Skin epidermis (tissue), 12 donors: ENCODE measurements around the gene CATSPERD.
"Not testable (repeated sequence)": the region's sequence is repeated elsewhere in the genome, so short reads cannot be mapped to it uniquely, and the experiment has no call there.

Experiments used
- H3K27ac ChIP-seq, 21 experiments: fragments of 200-600 bp; sonication (generic) in 11 of 21; one replicate each; pipeline ENCODE4 v1.5.0; 2020; ENCODE audit warnings: mild to moderate bottlenecking in 3 of 21, inconsistent platforms in 2 of 21, moderate library complexity in 2 of 21
- H3K4me3 ChIP-seq, 7 experiments: fragments of 200-600 bp; sonication (generic) in 2 of 7; one replicate each; pipeline ENCODE4 v1.5.0; 2020; ENCODE audit warnings: inconsistent platforms in 2 of 7, mild to moderate bottlenecking in 2 of 7, moderate library complexity in 1 of 7

CATSPERD gene

DNA sequence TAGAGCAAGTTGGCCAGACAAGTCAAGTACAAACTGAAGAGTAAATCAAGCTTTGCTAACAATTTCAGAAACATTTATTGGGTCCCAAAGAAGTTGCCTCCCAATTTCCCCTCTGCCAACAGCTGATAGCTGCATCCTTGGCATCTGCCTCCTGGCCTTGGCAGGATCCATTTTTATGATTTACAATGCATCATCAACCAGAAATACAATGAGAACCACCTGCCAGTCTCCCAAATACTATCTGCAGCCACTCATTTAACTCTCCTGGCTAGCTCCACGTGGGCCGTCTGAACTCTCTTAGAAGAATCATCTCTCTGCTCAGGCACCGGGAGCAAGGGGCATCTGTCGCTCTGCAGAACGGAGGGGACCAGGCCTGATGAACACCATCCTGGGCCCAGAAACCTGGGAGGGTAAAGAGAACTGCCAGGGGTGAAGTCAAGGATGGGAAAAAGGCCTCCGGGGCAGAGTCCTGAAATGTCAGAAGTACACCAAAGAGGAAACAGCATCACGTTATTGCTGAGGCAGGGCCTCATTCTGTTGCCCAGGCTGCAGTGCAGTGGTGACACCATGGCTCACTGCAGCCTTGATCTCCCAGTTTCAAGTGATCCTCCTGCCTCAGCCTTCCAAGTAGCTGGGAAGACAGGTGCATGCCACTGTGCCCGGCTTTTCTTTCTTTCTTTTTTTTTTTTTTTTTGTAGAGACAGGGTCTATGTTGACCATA, 3.1 kb upstream of the CATSPERD start:
- Histone ChIP-seq H3K27ac (peak overlapping the region in 1 of 21 experiments; percentile 2), H3K4me3 (no peak overlapping the region)

DNA sequence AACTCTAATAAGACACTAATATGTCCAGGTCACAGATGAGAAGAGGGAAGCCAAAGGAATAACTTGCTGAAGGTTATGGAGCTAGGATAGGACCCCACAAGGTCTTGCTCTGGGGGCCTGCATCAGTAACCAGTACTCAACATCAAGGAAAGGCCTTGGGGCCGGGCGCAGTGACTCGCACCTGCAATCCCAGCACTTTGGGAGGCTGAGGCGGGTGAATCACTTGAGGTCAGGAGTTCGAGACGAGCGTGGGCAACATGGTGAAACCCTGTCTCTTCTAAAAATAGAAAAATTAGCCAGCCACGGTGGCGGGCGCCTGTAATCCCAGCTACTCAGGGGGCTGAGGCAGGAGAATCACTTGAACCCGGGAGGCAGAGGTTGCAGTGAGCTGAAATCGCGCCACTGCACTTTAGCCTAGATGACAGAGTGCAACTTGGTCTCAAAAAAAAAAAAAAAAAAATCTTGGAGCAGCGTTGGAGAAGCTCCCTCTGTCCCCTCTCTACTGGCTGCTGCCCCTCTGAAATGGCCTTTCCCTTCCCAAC, 2.3 kb upstream of the CATSPERD start:
- Histone ChIP-seq H3K4me3 (peak overlapping the region in 1 of 7 experiments; percentile 92), H3K27ac (peak overlapping the region in 4 of 21 experiments; percentile 2 to 39 (median 16))

DNA sequence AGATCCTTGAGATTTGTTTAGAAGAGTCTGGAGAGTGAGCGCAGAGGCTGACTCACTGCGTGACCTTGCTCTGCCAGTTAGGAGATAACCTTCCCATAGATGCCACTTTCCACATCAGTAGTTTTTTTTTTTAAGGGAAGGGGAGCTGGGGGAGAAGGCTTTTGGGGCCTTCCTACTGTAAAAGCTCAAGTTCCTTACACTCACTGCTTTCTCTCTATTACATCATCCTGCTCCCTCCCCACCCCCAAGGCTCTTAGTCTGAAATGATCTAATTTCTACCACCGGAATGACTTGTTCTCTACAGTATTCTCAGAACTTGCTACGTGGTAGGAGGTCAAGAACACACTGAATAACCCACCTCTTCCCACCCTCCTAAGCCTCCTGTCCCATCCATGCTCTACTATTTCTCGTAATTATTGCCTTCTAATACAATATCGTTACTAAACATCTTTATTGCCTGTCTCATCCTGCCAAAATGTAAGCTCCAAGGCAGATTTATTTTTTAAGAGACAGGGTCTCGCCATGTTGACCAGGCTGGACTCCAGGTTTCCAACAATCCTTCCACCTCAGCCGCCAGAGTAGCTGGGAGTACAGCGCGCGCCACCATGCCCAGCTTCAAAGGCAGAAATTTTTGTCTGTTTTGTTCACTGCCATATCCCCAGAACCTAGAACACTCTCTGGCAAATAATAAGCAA, 1.7 kb upstream of the CATSPERD start:
- Histone ChIP-seq H3K27ac (peak overlapping the region in 17 of 21 experiments; percentile 11 to 100 (median 94)), H3K4me3 (peak overlapping the region; percentile 84 to 100 (median 92))

DNA sequence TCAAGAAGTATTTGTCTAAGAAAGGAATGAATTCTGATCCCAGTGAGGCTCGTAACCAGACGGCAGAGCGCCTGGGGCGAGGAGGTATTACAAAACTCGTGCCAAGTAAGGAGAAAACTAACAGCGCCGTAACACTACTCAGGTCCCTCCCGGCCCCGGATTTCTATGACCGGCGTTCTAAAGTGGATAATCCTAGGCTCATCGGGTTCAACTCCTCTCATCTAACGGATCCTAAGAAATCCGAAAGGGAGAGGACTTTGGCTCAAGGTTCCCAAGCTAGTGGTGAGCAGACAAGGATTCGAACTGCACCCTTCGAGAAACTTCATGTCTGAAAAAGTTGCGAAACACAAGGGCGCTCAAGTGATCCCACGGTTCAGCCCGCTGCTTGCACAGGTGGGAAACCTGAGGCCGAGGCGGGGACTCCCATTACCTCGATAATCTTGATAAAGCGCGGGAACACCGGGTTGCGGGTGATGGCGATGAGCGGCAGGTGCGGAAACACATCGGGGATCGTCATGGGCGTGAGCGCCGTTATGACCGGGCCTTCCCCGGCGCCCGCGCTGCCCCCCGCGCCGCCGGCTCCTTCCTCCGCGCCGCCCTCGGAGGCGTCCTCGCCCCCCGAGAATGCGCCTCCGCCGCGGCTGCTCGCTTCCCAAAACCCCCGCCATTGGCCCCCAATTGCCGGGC, 1.0 kb upstream of the CATSPERD start:
- Histone ChIP-seq H3K4me3 (peak overlapping the region; percentile 84 to 100 (median 92)), H3K27ac (peak overlapping the region; percentile 77 to 100 (median 94))

DNA sequence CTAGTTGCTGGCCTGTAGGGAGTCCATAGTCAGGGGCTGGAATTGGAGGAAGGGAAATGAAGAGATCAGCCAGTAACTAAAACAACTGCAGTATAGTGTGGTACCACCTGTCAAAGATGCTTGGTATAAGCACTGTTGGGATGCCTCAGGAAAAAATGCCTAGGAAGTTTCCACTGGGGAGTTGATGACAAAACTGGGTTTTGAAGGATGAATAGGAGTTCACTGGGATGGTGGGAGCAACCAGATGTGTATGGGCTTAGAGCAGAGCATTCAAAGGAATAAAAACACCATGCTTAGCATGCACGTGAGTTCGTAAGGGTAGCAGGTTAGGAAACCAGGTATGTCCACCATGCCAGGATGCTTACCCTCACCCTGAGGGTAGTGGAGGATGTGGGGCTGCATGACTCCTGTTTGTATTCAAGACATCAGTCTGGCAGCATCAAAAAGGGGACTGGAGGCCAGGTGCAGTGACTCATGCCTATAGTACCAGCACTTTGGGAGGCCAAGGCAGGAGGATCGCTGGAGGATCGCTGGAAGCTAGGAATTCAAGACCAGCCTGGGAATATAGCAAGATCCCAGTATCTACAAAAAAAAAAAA, 7.1 kb downstream of the CATSPERD start:
- H3K27ac ChIP-seq = no peak overlapping the region

DNA sequence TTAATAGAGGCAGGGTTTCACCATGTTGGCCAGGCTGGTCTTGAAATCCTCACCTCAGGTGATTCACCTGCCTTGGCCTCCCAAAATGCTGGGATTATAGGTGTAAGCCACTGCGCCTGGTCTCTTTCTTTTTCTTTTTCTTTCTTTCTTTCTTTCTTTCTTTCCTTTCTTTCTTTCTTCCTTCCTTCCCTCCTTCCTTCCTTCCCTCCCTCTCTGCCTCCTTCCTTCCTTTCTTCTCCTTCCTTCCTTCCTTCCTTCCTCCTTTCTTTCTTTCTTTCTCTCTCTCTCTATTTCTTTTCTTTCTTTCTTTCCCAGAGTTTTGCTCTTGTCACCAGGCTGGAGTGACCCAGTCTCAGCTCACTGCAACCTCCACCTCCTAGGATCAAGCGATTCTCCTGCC, 12.7 kb downstream of the CATSPERD start:
- H3K27ac ChIP-seq, H3K4me3 ChIP-seq: not testable (repeated sequence)

More for the DNA sequence above, 7.1 kb downstream of the CATSPERD start:
- H3K4me3 ChIP-seq = no peak overlapping the region

DNA sequence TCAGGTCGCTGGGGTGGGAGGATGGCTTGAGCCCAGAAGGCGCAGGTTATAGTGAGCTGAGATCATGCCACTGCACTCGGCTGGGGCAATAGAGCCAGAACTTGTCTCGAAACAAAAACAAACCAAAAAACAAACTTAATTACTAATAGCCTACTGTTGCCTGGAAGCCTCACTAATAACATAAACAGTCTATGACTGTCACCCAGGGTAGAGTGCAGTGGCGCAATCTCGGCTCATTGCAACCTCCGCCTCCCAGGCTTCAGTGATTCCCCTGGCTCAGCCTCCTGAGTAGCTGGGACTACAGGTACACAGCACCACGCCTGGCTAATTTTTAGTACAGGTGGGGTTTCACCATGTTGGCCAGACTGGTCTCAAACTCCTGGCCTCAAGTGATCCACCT, 18.0 kb downstream of the CATSPERD start:
- H3K27ac ChIP-seq = no peak overlapping the region
- no peak overlapping the region for H3K4me3 ChIP-seq

DNA sequence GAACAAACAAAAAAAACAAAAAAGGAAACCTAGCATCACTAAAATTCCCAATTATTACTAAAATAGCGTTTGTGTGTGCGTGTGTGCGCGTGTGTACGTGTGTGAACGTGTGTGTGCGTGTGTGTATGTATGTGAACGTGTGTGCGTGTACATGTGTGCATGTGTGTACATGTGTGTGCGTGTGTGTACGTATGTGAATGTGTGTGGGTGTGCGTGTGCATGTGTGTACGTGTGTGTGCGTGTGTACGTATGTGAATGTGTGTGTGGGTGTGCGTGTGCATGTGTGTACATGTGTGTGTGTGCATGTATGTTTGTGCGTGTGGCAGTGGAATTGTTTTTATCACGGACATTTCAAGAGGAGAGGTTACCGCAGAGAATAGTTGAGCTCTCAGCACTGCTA, 21.6 kb downstream of the CATSPERD start:
- Histone ChIP-seq H3K27ac (no peak overlapping the region), H3K4me3 (no peak overlapping the region)

DNA sequence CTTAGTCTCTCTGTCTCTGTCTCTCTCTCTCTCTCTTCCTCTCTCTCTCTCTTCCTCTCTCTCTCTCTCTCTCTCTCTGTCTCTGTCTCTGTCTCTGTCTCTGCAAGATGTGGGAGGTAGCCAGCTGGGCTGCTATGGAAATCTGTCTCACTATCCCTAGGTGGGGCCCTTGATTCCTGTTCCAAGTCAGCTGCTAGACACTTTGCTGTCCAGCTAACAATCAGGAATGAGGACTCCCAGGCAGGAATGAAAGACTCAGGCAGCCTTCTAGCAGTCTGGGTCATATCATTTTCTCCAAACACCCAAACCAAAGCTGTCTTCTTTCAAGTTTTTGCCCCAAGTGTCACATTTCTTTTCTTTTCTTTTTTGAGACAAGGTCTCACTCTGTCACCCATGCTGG, 23.2 kb downstream of the CATSPERD start:
- Histone ChIP-seq H3K27ac (no peak overlapping the region), H3K4me3 (no peak overlapping the region)

DNA sequence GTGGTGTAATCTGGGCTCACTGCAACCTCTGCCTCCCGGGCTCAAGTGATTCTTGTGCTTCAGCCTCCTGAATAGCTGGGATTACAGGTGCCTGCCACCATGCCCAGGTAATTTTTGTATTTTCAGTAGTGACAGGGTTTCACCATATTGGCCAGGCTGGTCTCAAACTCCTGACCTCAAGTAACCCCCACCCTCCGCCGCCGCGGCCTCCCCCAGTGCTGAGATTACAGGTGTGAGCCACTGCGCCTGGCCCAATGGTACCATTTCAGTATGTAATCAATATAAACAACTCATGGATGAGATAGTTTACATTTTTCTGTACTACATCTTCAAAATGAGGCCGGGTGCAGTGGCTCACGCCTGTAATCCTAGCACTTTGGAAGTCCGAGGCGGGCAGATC, 24.6 kb downstream of the CATSPERD start:
- H3K4me3 ChIP-seq, H3K27ac ChIP-seq: not testable (repeated sequence)

DNA sequence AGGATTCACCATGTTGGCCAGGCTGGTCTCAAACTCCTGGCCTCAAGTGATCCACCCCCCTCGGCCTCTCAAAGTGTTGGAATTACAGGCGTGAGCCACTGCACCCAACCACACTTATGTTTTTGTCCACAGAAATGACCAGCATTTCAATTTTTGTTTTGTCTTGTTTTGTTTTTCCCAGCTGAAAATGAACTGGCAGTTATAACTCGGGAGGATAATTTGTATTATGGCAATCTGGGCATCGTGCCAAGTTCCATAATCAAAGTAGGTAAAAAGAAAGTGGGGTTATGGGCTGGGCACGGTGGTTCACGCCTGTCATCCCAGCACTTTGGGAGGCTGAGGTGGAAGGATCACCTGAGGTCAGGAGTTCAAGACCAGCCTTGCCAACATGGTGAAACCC, 28.5 kb downstream of the CATSPERD start:
- H3K4me3 ChIP-seq, H3K27ac ChIP-seq: not testable (repeated sequence)

DNA sequence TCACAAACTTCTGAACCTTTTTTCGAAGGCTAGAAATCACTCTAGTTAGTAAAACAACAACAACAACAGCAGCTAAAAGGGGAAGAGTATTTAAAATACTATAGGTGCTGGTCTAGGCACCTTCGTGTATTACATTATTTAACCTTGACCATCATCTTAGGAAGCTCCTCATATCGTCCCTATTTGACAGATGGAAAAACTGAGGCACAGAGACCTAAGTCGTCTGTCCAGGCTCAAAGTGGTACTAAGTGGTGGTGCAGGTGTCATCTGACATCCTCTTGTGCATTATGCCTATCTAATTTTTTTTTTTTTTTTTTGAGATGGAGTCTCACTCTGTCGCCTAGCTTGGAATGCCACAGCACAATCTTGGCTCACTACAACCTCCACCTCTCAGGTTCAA, 29.1 kb downstream of the CATSPERD start:
- Histone ChIP-seq H3K27ac (no peak overlapping the region), H3K4me3 (no peak overlapping the region)

DNA sequence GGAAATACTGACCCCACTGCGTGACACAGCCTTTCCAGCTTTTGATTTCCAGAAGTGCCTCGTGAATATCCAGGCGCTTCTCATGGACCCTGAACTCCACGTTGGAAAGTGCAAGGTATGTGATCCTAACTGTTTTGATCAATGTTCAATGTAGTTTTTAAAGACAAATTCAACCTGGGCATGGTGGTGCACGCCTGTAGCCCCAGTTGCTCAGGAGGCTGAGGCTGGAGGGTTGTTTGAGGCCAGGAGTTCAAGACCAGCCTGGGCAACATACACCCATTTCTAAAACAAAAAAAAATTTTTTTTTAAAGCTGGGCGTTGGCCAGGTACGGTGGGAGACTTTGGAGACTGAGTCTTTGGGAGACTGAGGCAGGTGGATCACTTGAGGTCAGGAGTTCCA, 31.3 kb downstream of the CATSPERD start:
- Histone ChIP-seq H3K27ac (no peak overlapping the region), H3K4me3 (no peak overlapping the region)

DNA sequence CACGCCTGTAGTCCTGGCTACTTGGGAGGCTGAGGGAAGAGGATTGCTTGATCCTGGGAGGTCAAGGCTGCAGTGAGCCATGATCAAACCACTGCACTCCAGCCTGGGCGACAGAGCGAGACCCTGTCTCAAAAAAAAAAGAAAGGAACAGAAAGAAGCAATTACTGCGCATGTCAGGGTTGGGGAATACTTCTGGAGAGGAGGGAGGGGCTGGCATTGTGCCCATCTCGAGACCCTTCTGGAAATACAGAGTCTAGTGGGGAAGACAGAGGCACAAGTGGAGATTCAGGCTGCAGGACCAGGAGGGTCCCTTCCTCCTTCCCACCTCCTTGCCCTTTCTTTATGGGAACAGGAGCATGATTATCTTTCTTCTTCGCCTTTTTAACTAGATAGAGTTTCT, 33.3 kb downstream of the CATSPERD start:
- Histone ChIP-seq H3K4me3 (no peak overlapping the region), H3K27ac (no peak overlapping the region)

DNA sequence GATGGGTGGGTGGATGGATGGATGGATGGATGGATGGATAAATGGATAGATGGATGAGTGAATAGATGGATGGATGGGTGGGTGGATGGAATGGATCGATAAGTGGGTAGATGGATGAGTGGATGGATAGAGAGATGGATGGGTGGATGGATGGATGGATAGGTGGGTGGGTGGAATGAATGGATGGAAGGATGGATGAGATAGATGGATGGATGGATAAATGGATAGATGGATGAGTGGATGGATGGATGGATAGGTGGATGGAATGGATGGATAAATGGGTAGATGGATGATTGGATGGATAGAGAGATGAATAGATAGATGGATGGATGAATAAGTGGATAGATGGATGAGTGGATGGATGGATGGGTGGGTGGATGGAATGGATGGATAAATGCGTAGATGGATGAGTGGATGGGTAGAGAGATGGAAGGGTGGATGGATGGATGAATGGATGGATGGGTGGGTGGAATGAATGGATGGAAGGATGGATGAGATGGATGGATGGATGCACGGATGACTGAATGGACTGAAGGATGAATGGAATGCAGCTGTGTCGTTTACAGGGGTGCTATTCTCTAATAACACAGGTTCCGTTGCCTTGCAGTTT, 42.3 kb downstream of the CATSPERD start:
- H3K27ac ChIP-seq = no peak overlapping the region
- no peak overlapping the region for H3K4me3 ChIP-seq

DNA sequence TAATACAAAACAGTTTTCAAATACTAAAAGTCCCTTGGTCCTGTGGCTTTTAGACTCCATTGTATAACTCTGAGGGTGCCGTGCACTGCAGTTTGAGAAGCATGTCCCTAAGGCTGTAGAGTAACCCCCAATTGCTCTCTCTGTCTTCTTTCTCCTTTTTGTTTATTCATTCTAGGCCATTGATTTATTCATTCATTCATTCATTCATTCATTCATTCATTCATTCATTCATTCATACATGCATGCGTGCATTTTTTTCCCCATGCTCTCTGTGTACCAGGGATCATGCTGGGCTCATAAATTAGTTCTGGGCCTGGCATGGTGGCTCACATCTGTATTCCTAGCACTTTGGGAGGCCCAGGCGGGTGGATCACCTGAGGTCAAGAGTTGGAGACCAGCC, 44.8 kb downstream of the CATSPERD start:
- Histone ChIP-seq H3K27ac (no peak overlapping the region), H3K4me3 (no peak overlapping the region)

DNA sequence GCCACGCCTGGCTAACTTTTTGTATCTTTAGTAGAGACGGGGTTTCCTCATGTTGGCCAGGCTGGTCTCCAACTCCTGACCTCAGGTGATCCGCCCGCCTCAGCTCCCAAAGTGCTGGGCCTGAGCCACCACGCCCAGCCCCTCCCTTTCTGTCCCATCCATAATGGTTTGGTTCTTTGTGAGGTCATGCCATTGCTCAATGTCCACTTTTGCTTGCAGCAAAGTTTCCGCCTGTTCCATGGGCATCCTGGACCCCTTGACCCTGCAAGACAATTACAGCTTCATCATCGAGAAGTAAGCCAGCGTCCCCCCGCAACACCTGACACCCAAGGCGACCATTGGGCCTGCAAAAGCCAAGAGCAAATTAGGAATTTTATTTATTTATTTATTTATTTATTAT, 47.5 kb downstream of the CATSPERD start:
- Histone ChIP-seq H3K27ac (no peak overlapping the region), H3K4me3 (no peak overlapping the region)

DNA sequence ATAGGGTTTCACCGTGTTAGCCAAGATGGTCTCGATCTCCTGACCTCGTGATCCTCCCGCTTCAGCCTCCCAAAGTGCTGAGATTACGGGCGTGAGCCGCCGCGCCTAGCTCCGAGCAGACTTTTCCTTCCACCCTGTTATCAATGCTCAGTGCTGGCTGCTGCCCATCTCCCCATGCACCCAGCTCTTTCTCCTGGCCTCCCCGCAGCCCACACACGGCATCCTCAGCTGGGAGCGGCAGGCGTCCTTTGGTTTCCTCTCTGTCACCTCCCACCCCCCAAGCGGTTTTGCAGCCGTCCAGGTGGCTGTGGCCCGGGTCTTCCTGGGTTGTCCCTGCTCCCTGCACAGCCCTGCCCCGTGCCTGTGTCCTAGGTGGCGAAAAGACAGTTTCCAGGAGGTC, 52.0 kb downstream of the CATSPERD start:
- H3K4me3 ChIP-seq = no peak overlapping the region
- no peak overlapping the region for H3K27ac ChIP-seq

DNA sequence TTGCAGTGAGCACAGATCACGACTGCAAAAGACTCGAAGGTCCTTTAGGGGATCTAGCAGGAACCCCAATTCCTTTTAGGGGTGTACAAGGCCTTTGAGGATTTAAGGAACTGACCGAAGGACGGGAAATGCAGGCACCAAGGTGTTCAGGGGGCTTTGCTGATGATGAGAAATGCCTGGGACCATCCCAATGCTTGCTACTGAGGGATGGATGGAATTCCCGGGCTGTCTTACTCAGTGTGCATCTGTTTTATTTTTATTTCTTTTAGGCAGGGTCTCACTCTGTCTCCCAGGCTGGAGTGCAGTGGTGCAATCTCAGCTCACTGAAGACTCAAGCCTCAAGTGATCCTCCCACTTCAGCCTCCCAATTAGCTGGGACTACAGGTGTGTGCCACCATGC, 52.8 kb downstream of the CATSPERD start:
- H3K4me3 ChIP-seq = no peak overlapping the region
- H3K27ac ChIP-seq = no peak overlapping the region

DNA sequence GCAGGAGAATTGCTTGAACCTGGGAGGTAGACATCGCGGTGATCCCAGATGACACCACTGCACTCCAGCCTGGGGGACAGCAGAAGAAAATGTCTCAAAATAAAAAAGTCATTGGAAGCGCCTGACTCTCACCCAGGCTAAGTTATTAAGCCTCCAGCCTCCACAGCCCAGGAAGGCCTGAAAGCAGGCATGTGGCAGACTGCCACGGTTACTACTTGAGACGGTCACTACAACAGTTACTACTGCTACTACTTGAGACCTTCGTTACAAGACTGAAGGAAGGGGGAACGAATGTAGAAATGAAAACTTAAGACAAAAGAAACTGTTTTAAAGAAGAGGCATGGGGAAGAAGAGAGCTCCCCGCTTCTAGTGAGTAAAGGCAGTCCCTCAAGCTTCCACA, 54.5 kb downstream of the CATSPERD start:
- no peak overlapping the region for H3K4me3 ChIP-seq
- no peak overlapping the region for H3K27ac ChIP-seq
